ENCODE data around the gene GPATCH2L. TPM values are rescaled to one million over a fixed set of nuclear protein-coding genes. Genes with fewer than 3 reads are reported as not detected.

GPATCH2L gene
- polyA plus RNA-seq (2013), result 48.2 TPM

DNA sequence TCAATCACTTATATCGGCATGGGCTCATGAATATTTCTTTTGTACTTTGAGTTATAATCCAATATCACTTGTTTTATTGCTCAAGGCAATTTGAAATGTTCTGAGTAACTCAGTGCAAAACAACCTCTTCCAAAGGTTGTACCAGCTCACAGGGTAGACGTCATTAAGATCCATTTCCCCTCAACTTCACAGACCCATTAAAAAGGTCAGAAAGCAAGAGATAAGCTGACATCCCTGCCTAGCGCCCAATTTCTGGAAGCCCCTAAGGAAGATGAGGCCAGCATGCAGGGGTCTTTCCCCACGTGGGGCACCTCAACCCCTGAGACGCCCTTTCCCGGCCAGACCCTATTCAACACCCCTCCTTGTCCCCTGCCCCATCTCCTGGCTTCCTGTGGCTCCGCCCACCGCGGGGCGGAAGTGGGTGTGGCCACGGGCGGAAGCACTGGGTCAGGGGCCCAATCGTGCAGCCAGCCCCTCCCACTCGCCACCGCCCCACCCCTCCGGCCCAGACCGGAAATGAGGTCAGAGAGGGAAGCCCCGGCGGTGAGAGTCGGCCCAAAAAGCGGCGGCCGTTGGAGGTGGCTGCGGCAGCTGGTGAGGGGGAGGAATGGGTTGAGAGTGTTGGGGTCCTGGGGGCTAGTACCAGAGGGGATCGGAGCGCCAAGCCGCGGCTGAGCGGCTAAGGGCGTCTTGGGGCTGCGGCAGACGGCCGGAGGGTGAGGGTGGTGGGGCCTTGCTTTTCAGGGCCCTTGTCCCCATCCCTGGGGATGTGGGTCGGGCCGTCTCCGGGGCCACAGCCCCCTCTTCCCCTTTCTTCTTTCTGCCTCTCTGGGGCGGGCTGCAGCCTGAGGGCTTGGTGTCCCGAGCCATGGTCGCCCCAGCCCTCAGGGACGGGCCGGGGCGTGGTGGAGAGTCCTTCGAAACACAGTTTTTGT, at the start of gene GPATCH2L:
Gene GPATCH2L, plus strand, starts transcription at position 525 of the 935 bp plus-strand sequence. CDS start 2,442 bp downstream, outside the sequence.
- peak within 1 kb of the TSS; percentile 99 for H3K27ac ChIP-seq (ENCODE audit: insufficient read depth in 1 of 2, low read depth in 1 of 2, low read length in 2 of 2, poor library complexity in 1 of 2, severe bottlenecking in 2 of 2)
- no peaks in the 10 kb centered on the region for H3K9me3 ChIP-seq (ENCODE audit: control extremely low read depth in 1 of 5, control insufficient read depth in 4 of 5, insufficient read depth in 2 of 5, low read depth in 1 of 5, low read length in 4 of 5)
- 0% methylated on average over 13 of the region's 43 CpGs for WGBS (ENCODE audit: insufficient coverage)
- H3K27me3 ChIP-seq (replicated peaks in 2 of 5; ENCODE audit: control insufficient read depth in 4 of 5, insufficient read depth in 5 of 5, low read length in 4 of 5), result peaks cover 0 to 26% (median 3%) of the 10 kb centered on the region in 5 experiments
- DNase-seq, result peak; percentile 91 to 97 (median 95)
- H3K36me3 ChIP-seq (ENCODE audit: control insufficient read depth in 4 of 4, insufficient read depth in 4 of 4, low read length in 3 of 4), result peaks cover 5 to 19% (median 15%) of the 10 kb centered on the region in 4 experiments
- H3K4me3 ChIP-seq (ENCODE audit: control insufficient read depth in 1 of 7, extremely low read depth in 1 of 7, insufficient read depth in 4 of 7, low read depth in 2 of 7, low read length in 6 of 7), result peak within 1 kb of the TSS; percentile 67 to 95 (median 90)
- H3K4me1 ChIP-seq (ENCODE audit: control extremely low read depth in 1 of 4, control insufficient read depth in 4 of 4, insufficient read depth in 4 of 4, low read length in 3 of 4), result peaks cover 21 to 43% (median 35%) of the 10 kb centered on the region in 4 experiments
- ChIA-PET POLR2A (interaction anchor here (0.7 to 1.9 kb wide), 6 partner anchors 11 to 187 kb away, joined by 3 to 11 read pairs (median 4); no protein-coding TSS in a partner anchor), CTCF (interaction anchor here (1.4 kb wide), 1 partner anchor 29 kb away, joined by 4 read pairs; no protein-coding TSS in a partner anchor)

DNA sequence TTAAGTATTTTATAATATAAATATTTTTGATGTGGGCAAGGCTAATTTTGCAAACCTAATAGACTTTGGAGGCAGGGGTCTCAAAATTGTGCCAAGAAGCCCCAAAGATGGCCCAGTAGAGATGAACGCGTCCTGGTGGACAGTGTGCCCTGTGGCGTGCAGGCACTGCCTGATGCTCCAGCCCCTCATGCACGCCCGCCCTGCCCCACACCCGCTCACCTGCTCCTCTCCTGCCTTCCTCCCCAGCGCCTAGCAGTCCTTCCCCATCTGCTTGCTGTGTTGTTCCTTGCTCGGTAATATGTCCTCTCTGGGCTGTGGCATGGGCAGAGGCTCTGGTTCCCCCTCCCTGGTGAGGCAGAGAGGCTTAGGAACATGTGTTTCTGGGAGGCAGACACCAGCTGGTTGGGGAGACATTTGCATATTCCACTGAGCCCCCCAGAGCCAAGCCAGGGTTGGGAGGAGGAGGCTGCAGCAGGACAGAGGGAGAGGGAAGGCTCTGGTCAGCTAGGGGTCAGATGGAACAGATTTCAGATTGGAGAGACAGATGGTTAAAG, 46.8 kb upstream of the GPATCH2L start:
- no peak overlapping the region for H3K4me3 ChIP-seq (ENCODE audit: control insufficient read depth in 1 of 7, extremely low read depth in 1 of 7, insufficient read depth in 4 of 7, low read depth in 2 of 7, low read length in 6 of 7)
- H3K36me3 ChIP-seq (ENCODE audit: control insufficient read depth in 4 of 4, insufficient read depth in 4 of 4, low read length in 3 of 4), result no peaks in the 10 kb centered on the region
- H3K9me3 ChIP-seq (ENCODE audit: control extremely low read depth in 1 of 5, control insufficient read depth in 4 of 5, insufficient read depth in 2 of 5, low read depth in 1 of 5, low read length in 4 of 5), result peaks cover 0 to 3% (median 0%) of the 10 kb centered on the region in 5 experiments
- no peaks in the 10 kb centered on the region for H3K4me1 ChIP-seq (ENCODE audit: control extremely low read depth in 1 of 4, control insufficient read depth in 4 of 4, insufficient read depth in 4 of 4, low read length in 3 of 4)
- H3K27me3 ChIP-seq (replicated peaks in 2 of 5; ENCODE audit: control insufficient read depth in 4 of 5, insufficient read depth in 5 of 5, low read length in 4 of 5), result peaks cover 0 to 6% (median 0%) of the 10 kb centered on the region in 5 experiments
- WGBS (ENCODE audit: insufficient coverage), result 89% methylated on average over 7 of the region's 8 CpGs
- ChIA-PET CTCF (no interaction called here), POLR2A (no interaction called here)
- H3K27ac ChIP-seq (ENCODE audit: insufficient read depth in 1 of 2, low read depth in 1 of 2, low read length in 2 of 2, poor library complexity in 1 of 2, severe bottlenecking in 2 of 2), result no peak overlapping the region
- no peak for DNase-seq

DNA sequence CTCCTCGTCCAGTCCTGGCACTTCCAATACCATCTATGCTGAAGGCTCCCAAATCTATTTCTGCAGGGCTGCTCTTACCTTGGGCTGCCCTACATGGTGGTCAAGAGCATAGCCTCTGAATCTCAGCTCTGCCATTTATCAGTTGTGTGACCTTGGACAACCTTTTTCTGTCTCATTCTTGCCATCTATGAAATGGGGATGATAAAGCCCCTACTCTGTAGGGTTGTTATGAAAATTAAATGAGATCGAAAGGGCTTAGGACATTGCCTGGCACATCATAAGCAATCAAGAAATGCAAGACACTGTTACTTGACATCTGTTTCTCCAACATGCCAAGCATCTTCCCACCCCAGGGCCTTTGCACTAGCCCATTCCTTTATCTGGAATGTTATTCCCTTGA, 45.5 kb upstream of the GPATCH2L start:
- no peaks in the 10 kb centered on the region for H3K36me3 ChIP-seq (ENCODE audit: control insufficient read depth in 4 of 4, insufficient read depth in 4 of 4, low read length in 3 of 4)
- 85% methylated on average over 2 of the region's 2 CpGs for WGBS (ENCODE audit: insufficient coverage)
- no peak overlapping the region for H3K4me3 ChIP-seq (ENCODE audit: control insufficient read depth in 1 of 7, extremely low read depth in 1 of 7, insufficient read depth in 4 of 7, low read depth in 2 of 7, low read length in 6 of 7)
- ChIA-PET CTCF (interaction anchor here (0.9 kb wide), 1 partner anchor 9 kb away, joined by 3 read pairs; no protein-coding TSS in a partner anchor), POLR2A (no interaction called here)
- H3K4me1 ChIP-seq (ENCODE audit: control extremely low read depth in 1 of 4, control insufficient read depth in 4 of 4, insufficient read depth in 4 of 4, low read length in 3 of 4), result no peaks in the 10 kb centered on the region
- H3K27ac ChIP-seq (ENCODE audit: insufficient read depth in 1 of 2, low read depth in 1 of 2, low read length in 2 of 2, poor library complexity in 1 of 2, severe bottlenecking in 2 of 2), result no peak overlapping the region
- no peak for DNase-seq
- peaks cover 0 to 6% (median 0%) of the 10 kb centered on the region in 5 experiments for H3K27me3 ChIP-seq (replicated peaks in 2 of 5; ENCODE audit: control insufficient read depth in 4 of 5, insufficient read depth in 5 of 5, low read length in 4 of 5)
- peaks cover 0 to 3% (median 0%) of the 10 kb centered on the region in 5 experiments for H3K9me3 ChIP-seq (ENCODE audit: control extremely low read depth in 1 of 5, control insufficient read depth in 4 of 5, insufficient read depth in 2 of 5, low read depth in 1 of 5, low read length in 4 of 5)

DNA sequence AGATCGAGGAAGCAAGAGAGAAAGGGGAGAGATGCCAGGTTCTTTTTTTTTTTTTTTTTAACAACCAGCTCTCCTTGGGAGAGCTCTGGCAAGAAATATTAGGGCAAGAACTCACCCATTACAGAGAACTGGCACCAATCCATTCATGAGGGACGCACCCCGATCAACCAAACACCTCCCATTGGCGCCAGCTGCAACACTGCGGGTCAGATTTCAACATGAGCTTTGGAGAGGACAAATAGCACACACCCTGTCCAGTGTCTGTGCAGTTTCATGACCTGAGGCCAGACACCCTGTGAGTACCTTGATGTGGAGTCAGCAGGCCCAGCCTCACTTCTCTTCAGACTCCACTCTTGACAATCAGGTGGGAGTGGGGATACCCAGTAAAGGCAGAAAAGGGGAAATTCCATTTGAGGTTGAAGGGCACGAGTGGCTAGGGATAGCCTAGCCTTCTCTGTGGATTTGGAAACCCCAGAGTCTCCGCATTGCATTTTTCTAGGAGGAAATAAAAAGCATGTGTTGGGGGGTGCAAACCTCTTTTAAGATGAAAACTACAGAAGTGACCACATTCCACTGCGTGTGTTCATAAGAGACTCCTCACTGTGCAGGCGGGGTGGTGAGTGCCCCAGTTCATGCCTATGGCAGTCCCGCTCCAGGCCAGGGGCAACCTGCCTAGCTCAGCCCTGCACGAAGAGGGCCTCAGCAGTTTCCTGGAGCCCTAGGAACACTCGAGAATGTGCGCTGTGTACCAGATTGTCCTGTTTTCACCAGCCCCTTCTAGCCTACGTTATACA, 42.4 kb upstream of the GPATCH2L start:
- Histone ChIP-seq H3K9me3 (ENCODE audit: control extremely low read depth in 1 of 5, control insufficient read depth in 4 of 5, insufficient read depth in 2 of 5, low read depth in 1 of 5, low read length in 4 of 5) (peaks cover 0 to 3% (median 0%) of the 10 kb centered on the region in 5 experiments), H3K4me3 (ENCODE audit: control insufficient read depth in 1 of 7, extremely low read depth in 1 of 7, insufficient read depth in 4 of 7, low read depth in 2 of 7, low read length in 6 of 7) (no peak overlapping the region), H3K27me3 (replicated peaks in 2 of 5; ENCODE audit: control insufficient read depth in 4 of 5, insufficient read depth in 5 of 5, low read length in 4 of 5) (peaks cover 0 to 23% (median 3%) of the 10 kb centered on the region in 5 experiments), H3K4me1 (ENCODE audit: control extremely low read depth in 1 of 4, control insufficient read depth in 4 of 4, insufficient read depth in 4 of 4, low read length in 3 of 4) (no peaks in the 10 kb centered on the region), H3K27ac (ENCODE audit: insufficient read depth in 1 of 2, low read depth in 1 of 2, low read length in 2 of 2, poor library complexity in 1 of 2, severe bottlenecking in 2 of 2) (no peak overlapping the region), H3K36me3 (ENCODE audit: control insufficient read depth in 4 of 4, insufficient read depth in 4 of 4, low read length in 3 of 4) (no peaks in the 10 kb centered on the region)
- CTCF ChIA-PET, result no interaction called here
- POLR2A ChIA-PET, result no interaction called here
- WGBS (ENCODE audit: insufficient coverage), result 85% methylated on average over 13 of the region's 14 CpGs
- no peak for DNase-seq

DNA sequence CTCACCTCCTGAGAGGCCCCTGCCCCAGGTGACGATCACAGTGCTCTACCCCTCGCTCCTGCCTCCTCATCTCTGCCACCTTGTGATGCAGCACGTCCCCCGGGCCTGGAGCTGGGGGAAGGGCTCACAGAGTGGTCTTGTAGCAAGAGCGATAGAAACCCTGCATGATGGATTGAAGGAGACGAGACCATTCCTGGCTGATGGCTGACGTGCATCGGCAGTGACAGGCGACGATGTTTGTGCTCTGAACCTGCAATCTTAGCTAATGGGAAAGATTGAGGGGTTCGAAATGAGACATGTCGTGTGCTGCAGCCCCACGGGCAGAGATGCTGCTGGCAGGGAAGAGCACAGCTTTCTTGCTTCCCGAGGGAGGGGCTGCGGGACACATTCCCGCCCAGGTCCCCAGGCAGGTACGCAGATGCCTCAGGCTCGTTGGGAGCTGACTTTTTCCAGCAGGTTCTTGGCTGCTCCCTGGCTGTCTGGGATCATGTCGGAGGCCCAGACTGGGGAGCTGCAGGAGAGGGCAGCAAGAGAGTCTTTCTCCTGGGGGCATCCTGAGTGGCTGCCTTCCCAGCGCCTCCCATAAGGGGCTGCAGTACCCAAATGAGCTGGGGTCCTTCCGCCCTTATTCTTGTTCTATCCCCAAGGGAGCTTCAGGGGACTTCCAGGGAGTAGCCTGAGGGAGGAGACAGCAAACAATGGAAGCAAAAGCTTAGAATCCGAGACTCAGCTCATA, 38.7 kb upstream of the GPATCH2L start:
- Histone ChIP-seq H3K27ac (ENCODE audit: insufficient read depth in 1 of 2, low read depth in 1 of 2, low read length in 2 of 2, poor library complexity in 1 of 2, severe bottlenecking in 2 of 2) (no peak overlapping the region), H3K27me3 (replicated peaks in 2 of 5; ENCODE audit: control insufficient read depth in 4 of 5, insufficient read depth in 5 of 5, low read length in 4 of 5) (peaks cover 0 to 26% (median 2%) of the 10 kb centered on the region in 5 experiments), H3K4me3 (ENCODE audit: control insufficient read depth in 1 of 7, extremely low read depth in 1 of 7, insufficient read depth in 4 of 7, low read depth in 2 of 7, low read length in 6 of 7) (no peak overlapping the region), H3K4me1 (ENCODE audit: control extremely low read depth in 1 of 4, control insufficient read depth in 4 of 4, insufficient read depth in 4 of 4, low read length in 3 of 4) (no peaks in the 10 kb centered on the region), H3K9me3 (ENCODE audit: control extremely low read depth in 1 of 5, control insufficient read depth in 4 of 5, insufficient read depth in 2 of 5, low read depth in 1 of 5, low read length in 4 of 5) (peaks cover 0 to 3% (median 0%) of the 10 kb centered on the region in 5 experiments), H3K36me3 (ENCODE audit: control insufficient read depth in 4 of 4, insufficient read depth in 4 of 4, low read length in 3 of 4) (no peaks in the 10 kb centered on the region)
- WGBS (ENCODE audit: insufficient coverage), result 74% methylated on average over 22 of the region's 22 CpGs
- CTCF ChIA-PET, result interaction anchor here (1.3 kb wide), 1 partner anchor 10 kb away, joined by 3 read pairs; no protein-coding TSS in a partner anchor
- DNase-seq, result no peak
- POLR2A ChIA-PET, result no interaction called here

DNA sequence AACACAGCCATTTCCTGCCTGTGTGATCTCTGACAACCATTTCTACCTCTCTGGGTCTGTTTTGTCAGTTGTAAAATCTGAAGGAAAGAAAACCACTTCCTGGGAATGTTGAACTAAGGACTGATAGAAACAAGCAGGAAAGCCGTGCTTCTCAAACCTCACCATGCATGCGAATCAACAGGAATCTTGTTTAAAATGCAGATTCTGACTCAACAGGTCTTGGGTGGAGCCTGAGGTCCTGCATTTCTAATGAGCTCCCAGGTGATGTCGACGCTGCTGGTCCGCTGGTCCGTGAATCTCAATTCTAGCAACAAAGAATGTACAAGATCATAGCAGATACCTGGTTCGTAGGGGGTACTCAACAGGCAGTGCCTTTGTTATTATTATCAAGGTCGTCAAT, 38.0 kb upstream of the GPATCH2L start:
- H3K27ac ChIP-seq (ENCODE audit: insufficient read depth in 1 of 2, low read depth in 1 of 2, low read length in 2 of 2, poor library complexity in 1 of 2, severe bottlenecking in 2 of 2), result no peak overlapping the region
- POLR2A ChIA-PET, result interaction anchor here (0.6 kb wide), 1 partner anchor 52 kb away, joined by 3 read pairs; no protein-coding TSS in a partner anchor
- DNase-seq, result no peak
- CTCF ChIA-PET, result interaction anchor here (1.3 kb wide), 1 partner anchor 9 kb away, joined by 3 read pairs; no protein-coding TSS in a partner anchor
- no peaks in the 10 kb centered on the region for H3K4me1 ChIP-seq (ENCODE audit: control extremely low read depth in 1 of 4, control insufficient read depth in 4 of 4, insufficient read depth in 4 of 4, low read length in 3 of 4)
- WGBS (ENCODE audit: insufficient coverage), result 53% methylated on average over 8 of the region's 8 CpGs
- H3K9me3 ChIP-seq (ENCODE audit: control extremely low read depth in 1 of 5, control insufficient read depth in 4 of 5, insufficient read depth in 2 of 5, low read depth in 1 of 5, low read length in 4 of 5), result peaks cover 0 to 3% (median 0%) of the 10 kb centered on the region in 5 experiments
- peaks cover 0 to 26% (median 2%) of the 10 kb centered on the region in 5 experiments for H3K27me3 ChIP-seq (replicated peaks in 2 of 5; ENCODE audit: control insufficient read depth in 4 of 5, insufficient read depth in 5 of 5, low read length in 4 of 5)
- no peak overlapping the region for H3K4me3 ChIP-seq (ENCODE audit: control insufficient read depth in 1 of 7, extremely low read depth in 1 of 7, insufficient read depth in 4 of 7, low read depth in 2 of 7, low read length in 6 of 7)
- H3K36me3 ChIP-seq (ENCODE audit: control insufficient read depth in 4 of 4, insufficient read depth in 4 of 4, low read length in 3 of 4), result no peaks in the 10 kb centered on the region

Data from common myeloid progenitor, CD34-positive (primary cell).